ENCODE measurements around the gene TSPAN32. TPM values are rescaled to one million over a fixed set of nuclear protein-coding genes. Genes with fewer than 3 reads are reported as not detected.
A peak's percentile ranks its signal among the peaks of the same experiment; 100 is the strongest.
"Not testable (repeated sequence)": the region's sequence is repeated elsewhere in the genome, so short reads cannot be mapped to it uniquely, and the experiment has no call there.

Gene TSPAN32
- total RNA-seq, 1 donor from 2014 or later: 1.2 TPM

GRCh38 chr11:2267306-2267850 is 34.4 kb upstream of the TSPAN32 start:
- DNase-seq: no peak

DNA sequence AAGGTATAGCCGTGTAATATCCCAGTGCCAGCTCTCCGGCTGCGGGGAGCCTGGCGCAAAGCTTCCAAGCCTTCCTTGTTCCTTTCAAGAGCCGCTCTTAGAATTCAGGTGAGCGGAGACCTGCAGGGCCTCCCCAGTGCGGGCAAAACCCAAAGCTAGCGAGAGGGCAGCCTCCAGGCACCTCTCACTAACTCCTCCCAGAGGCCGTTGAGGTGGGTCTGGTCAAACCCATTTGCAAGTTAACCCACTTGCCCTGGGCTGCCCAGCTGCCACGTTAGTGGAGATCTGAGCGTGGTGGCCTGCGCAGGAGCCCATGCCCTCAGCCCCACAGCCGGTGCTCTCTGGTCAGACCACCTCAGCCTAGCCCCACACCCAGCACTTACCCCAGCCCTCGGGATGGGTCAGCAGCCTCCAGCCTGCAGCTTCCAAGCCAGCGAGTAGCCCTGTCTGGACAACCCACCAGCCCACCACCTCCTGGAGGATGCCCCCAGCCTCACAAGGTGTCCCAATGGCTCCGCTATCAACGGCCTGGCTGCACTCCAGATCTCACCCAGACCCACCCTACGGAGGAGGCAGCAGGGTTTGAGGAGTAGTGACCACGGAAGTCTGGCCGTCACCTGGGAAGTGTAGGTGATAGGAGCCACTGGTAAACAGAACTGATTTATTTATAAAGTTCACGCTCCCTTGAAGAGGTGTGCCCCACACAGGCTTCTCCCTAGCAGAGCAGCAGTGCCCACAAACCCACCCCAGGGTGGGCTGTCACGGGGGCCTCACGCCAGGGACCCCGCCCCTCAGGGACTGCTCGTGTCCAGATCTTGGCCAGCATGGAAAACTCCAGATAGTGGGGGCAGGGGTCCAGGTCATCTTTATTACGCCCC is 33.7 kb upstream of the TSPAN32 start:
- no peak for DNase-seq

GRCh38 chr11:2268729-2269600 is 32.8 kb upstream of the TSPAN32 start:
- DNase-seq: no peak

DNA sequence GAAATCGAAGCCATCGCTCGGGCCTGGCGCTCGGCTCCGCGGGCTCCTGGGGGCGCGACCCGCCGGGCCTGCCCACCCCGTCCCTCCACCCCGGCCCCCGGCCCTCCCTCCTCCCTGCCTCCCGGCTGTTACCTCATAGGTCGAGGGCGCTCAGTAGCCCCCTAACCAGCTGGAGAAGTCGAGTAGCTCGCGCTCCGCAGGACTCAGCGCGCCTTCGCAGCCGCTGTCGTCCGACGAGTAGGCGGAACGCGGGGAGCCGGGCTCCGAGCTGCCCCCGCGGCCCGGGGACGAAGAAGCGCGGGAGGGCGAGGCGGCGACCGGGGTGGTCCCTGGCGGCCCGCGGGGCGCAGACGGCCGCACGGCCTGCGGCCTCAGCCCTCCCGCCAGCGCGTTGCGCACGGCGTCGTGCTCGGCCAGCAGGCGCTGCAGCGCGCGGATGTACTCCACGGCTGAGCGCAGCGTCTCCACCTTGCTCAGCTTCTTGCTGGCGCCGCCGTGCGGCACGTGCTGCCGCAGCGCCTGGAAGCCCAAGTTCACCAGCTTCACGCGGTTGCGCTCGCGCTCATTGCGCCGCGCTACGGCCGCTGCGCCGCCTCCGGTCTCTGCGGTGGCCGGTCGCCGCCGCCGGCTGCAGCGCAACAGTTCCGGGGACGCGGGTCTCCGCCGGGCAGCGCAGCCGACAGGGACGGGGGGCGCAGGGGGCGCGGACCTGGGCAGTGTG is 32.1 kb upstream of the TSPAN32 start:
- DNase-seq: peak; percentile 38

GRCh38 chr11:2270322-2271076 is 31.3 kb upstream of the TSPAN32 start, which contains the start of gene ASCL2:
Gene ASCL2, minus strand, starts transcription at chr11:2270588. Its CDS starts 256 bp downstream, at chr11:2270332.
- DNase-seq: no peak

DNA sequence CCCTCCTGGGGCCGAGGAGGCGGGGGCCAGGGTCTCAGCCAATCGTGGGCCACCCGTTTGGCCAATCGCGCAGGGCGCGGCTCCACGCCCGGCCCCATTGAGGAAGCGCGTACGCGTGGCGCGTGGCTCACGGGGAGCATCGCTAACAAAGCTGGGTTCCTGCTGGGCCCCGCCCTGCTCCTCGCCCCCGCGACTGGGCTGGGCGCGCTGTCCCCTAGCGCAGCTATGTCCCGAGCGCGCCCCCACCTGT is 30.8 kb upstream of the TSPAN32 start:
- no peak for DNase-seq

DNA sequence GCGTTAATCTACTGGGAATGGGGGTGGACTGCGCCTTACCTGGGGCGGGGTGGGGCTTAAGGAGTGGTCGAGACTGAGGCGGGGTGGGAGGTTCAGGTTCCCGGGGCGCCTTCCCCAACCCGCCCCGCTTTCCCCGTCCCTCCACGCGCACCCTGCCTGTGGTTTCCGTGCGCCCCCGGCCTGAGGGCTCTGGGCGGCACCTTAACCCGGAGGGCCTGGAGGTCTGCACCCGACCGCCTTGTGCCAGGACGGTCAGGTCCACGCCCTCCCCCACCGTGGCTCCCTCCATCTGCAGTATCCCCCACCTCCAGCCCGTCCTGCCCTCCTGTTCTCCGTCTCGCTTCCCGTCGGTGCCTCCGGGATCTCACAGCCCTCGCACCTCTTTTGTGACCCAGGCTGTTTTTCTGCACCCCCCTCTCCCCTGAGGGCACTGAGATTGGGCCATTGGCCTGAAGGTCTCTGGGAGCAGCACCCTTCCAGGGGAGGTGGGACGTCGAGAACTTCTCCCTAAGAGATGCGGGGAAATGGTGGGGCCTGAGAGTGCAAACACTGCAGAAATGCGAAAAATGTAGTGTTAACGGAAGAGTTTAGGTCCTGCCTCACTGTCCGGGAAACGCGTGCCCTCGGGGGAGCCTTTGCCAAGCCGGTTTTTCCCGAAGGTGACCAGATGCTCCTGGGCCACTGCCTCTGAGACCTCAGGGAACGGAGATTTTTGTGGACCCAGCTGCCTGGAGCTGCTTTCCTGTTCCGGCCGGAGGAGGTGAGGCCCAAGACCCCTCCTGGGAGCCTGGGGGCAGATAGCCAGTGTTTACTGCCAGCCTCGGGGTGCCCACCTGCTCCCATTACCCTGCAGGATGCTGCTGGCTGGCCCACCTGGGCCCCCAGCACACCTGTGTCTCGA is 30.2 kb upstream of the TSPAN32 start:
- DNase-seq: no peak

DNA sequence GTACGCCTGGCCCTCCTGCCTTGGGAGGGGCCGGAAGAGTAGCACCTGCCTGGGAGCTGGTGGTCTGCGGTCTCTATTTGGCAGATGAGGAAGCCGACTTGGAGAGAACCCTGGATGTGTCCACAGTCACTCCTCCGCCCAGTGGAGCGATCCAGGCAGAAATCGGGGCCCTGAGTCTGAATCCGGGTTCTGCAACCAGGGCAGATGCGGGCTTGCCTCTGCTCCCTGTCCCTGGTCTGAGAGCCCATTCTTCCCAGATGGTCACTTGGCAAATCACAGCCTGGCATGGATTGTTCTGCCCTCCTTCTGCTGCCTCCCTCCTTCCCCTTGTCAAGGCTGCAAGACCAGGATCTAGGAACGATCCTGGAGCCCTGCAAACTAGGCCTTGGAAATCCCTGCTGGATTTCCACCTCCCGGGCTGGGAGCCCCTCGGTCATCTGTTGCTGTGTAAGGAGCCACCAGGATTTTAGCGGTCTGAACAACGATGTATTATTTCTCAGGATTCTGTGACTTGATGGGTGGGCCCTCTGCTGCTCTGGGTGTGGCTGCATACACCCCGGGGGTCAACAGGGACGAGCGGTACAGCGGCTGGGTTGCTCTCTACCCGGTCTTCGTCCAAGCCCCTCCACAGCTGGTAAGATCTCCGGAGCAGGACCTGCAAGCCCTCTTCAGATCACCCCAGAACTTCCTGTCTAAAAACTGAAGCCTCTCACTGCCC is 29.4 kb upstream of the TSPAN32 start:
- DNase-seq: no peak

GRCh38 chr11:2272946-2273280 is 28.9 kb upstream of the TSPAN32 start:
- DNase-seq: no peak

- no peak for DNase-seq
These were observed 28.5 kb upstream of the TSPAN32 start for GRCh38 chr11:2273311-2273710.

DNA sequence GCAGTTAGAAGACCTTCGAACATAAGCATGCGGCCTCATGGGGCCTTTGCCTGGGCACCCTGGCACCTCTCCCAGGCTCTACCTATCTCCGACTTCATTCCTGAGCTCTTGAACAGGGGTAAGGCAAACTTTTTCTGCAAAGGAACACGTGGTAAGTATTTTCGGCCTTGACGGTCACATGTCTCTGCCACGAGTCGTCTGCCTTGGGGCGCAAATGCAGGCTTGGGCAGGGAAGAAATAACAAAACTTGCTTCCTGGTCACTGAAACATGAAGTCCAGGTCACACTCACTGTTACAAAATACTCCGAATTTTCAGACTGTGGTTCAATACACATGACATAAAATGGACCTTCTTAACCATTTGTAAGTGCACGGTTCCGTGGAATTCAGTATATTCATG is 28.0 kb upstream of the TSPAN32 start:
- no peak for DNase-seq

DNA sequence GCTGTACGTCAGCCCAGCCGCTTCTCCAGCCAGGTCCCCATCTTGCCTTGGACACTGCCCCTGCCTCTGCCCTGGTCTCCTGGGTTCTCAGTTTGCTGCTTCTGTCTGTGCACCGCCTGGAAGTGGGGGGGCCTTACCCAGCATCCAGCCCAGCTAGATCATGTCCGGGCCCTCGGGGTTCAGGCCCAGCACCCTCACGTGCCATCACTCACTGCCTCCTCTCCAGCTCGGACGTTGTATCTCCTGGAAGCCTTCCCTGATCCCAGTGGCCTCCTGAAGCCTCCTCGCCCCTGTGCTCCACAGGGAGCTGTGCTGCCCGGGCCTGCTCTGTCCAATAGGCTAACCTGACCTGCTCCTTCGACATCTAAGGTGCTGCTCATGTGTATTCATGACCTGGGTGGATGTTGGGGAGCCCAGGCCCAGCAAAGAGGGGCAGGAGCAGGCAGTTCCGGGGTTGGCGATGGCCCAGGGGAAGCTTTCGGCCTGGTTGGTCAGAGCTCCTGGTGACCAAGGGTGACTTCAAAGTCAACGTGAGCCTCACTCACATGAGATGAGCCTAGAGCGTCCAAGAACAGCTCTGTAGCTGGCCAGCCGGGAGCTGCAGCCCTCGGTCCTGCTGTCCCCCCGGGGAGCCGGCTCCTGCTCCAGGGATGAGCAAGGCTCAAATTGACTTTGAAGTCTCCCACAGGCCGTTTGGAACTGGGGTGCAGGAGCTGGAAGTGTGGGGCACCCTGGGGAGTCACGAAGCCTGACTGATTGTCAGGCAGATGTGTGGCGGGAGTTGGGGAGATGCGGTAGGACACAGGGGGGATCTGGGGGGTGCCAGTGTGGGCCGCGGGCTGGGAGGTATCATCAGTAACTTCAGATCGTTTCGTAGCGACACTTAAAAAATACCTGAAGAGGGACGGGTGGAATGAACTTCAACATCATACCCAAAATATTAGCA is 26.2 kb upstream of the TSPAN32 start:
- no peak for DNase-seq

GRCh38 chr11:2276280-2277007 is 25.4 kb upstream of the TSPAN32 start:
- DNase-seq: no peak

GRCh38 chr11:2277008-2277346 is 24.8 kb upstream of the TSPAN32 start:
- no peak for DNase-seq

- no peak for DNase-seq
These were observed 23.8 kb upstream of the TSPAN32 start for GRCh38 chr11:2277933-2278523.

DNA sequence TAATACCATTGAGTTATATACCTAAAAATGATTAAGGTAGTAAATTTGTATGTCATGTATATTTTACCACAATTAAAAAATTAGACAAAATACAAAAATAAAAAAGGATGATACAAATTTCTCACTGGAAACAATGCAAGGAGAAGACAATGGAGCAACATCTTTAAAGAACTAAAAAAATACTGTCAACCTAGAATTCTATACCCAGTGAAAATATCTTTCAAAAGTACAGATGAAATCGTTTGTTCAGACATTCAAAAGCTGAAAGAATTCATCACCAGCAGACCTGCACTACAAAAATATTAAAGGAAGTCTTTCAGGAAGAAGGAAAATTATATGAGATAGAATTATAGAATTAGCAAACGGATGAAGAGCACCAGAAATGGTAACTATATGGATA is 21.6 kb upstream of the TSPAN32 start:
- no peak for DNase-seq

- DNase-seq: not testable (repeated sequence)
These were observed 15.5 kb upstream of the TSPAN32 start for GRCh38 chr11:2286350-2286749.

- no peak for DNase-seq
These were observed 14.7 kb upstream of the TSPAN32 start for GRCh38 chr11:2287091-2287490.
